ENCODE measurements around the gene URM1. TPM values are rescaled to one million over a fixed set of nuclear protein-coding genes. Genes with fewer than 3 reads are reported as not detected.

The URM1 gene
- total RNA-seq, 1 donor: 35.1 TPM

- peak within 1 kb of the TSS; percentile 87 for H3K4me3 ChIP-seq (ENCODE audit: insufficient read depth, low read length)
- H3K9me3 ChIP-seq (ENCODE audit: low read depth, low read length): no peaks in the 10 kb centered on the region
- H4K20me1 ChIP-seq (ENCODE audit: insufficient read depth, low read length): no peaks in the 10 kb centered on the region
- peak; percentile 99 for DNase-seq (ENCODE audit: insufficient read length, low spot score, missing footprints)
- peak within 1 kb of the TSS; percentile 37 for H3K27ac ChIP-seq (ENCODE audit: low read depth, low read length)
- peaks cover 5% of the 10 kb centered on the region for H3K79me2 ChIP-seq (ENCODE audit: insufficient read depth, low read length)
- H3K36me3 ChIP-seq (ENCODE audit: insufficient read depth, low read length): peaks cover 20% of the 10 kb centered on the region
- peak within 1 kb of the TSS; percentile 87 for H3K4me2 ChIP-seq (ENCODE audit: insufficient read depth, low read length)
- H3K4me1 ChIP-seq (ENCODE audit: insufficient read depth, low read length): peaks cover 11% of the 10 kb centered on the region
- H3K27me3 ChIP-seq (ENCODE audit: insufficient read depth, low read length): no peaks in the 10 kb centered on the region
- no peak for TF ChIP-seq CTCF (IDR thresholded peaks at IDR 0.05; ENCODE audit: extremely low read depth, low read depth, low read length)
- peak within 1 kb of the TSS; percentile 86 for H2AFZ ChIP-seq (ENCODE audit: low read length)
These were observed 31.1 kb upstream of the URM1 start, which contains the start of gene SLC27A4 for GRCh38 chr9:128339761-128340690. TSS of gene SLC27A4 (plus strand) at chr9:128340527. CDS start at chr9:128343133, 2,606 bp downstream.

- no peaks in the 10 kb centered on the region for H4K20me1 ChIP-seq (ENCODE audit: insufficient read depth, low read length)
- H3K4me1 ChIP-seq (ENCODE audit: insufficient read depth, low read length): peaks cover 11% of the 10 kb centered on the region
- peaks cover 27% of the 10 kb centered on the region for H3K36me3 ChIP-seq (ENCODE audit: insufficient read depth, low read length)
- peak overlapping the region; percentile 83 for H3K4me2 ChIP-seq (ENCODE audit: insufficient read depth, low read length)
- peaks cover 5% of the 10 kb centered on the region for H3K79me2 ChIP-seq (ENCODE audit: insufficient read depth, low read length)
- no peak for DNase-seq (ENCODE audit: insufficient read length, low spot score, missing footprints)
- no peak for TF ChIP-seq CTCF (IDR thresholded peaks at IDR 0.05; ENCODE audit: extremely low read depth, low read depth, low read length)
- H3K27ac ChIP-seq (ENCODE audit: low read depth, low read length): peak overlapping the region; percentile 37
- no peaks in the 10 kb centered on the region for H3K27me3 ChIP-seq (ENCODE audit: insufficient read depth, low read length)
- peak overlapping the region; percentile 65 for H2AFZ ChIP-seq (ENCODE audit: low read length)
- peak overlapping the region; percentile 87 for H3K4me3 ChIP-seq (ENCODE audit: insufficient read depth, low read length)
- H3K9me3 ChIP-seq (ENCODE audit: low read depth, low read length): no peaks in the 10 kb centered on the region
These were observed 30.3 kb upstream of the URM1 start for GRCh38 chr9:128340691-128341434.

- H3K36me3 ChIP-seq (ENCODE audit: insufficient read depth, low read length): peaks cover 29% of the 10 kb centered on the region
- no peaks in the 10 kb centered on the region for H3K27me3 ChIP-seq (ENCODE audit: insufficient read depth, low read length)
- TF ChIP-seq CTCF (IDR thresholded peaks at IDR 0.05; ENCODE audit: extremely low read depth, low read depth, low read length): peak; percentile 62
- H3K4me1 ChIP-seq (ENCODE audit: insufficient read depth, low read length): peaks cover 11% of the 10 kb centered on the region
- H3K4me2 ChIP-seq (ENCODE audit: insufficient read depth, low read length): peak overlapping the region; percentile 83
- no peak overlapping the region for H3K27ac ChIP-seq (ENCODE audit: low read depth, low read length)
- H3K79me2 ChIP-seq (ENCODE audit: insufficient read depth, low read length): peaks cover 5% of the 10 kb centered on the region
- no peaks in the 10 kb centered on the region for H3K9me3 ChIP-seq (ENCODE audit: low read depth, low read length)
- peak overlapping the region; percentile 56 for H2AFZ ChIP-seq (ENCODE audit: low read length)
- H4K20me1 ChIP-seq (ENCODE audit: insufficient read depth, low read length): no peaks in the 10 kb centered on the region
- DNase-seq (ENCODE audit: insufficient read length, low spot score, missing footprints): peak; percentile 96
- peak overlapping the region; percentile 87 for H3K4me3 ChIP-seq (ENCODE audit: insufficient read depth, low read length)
These were observed 29.7 kb upstream of the URM1 start for GRCh38 chr9:128341435-128341849.

Measured in osteoblast (primary cell).